AG09309 (cell line): ENCODE measurements around the gene RAB34.

Experiments
- DNase-seq: peaks from one replicate; pipeline ENCODE4 v3.0.0-alpha.2; 2010; ENCODE audit warnings: low read depth
- H3K4me3 ChIP-seq: 2 replicates; pipeline ENCODE4 v1.5.1; 2011; ENCODE audit warnings: mild to moderate bottlenecking, low read depth, low read length, moderate library complexity; ENCODE audit not compliant: control insufficient read depth
- CTCF ChIP-seq: IDR thresholded peaks from 2 replicates; pipeline ENCODE4 v1.5.1; 2011; ENCODE audit warnings: mild to moderate bottlenecking, low read depth, low read length, inconsistent platforms; ENCODE audit not compliant: insufficient read depth, control insufficient read depth; ENCODE audit errors: missing control alignments

The RAB34 gene

GRCh38 chr17:28689011-28689410, 28.7 kb downstream of the RAB34 start:
- DNase-seq = no peak
- TF ChIP-seq CTCF = no peak
- H3K4me3 ChIP-seq = no peak overlapping the region

- no peak for TF ChIP-seq CTCF
- H3K4me3 ChIP-seq = no peak overlapping the region
- no peak for DNase-seq
Measured at GRCh38 chr17:28688481-28688880, 29.2 kb downstream of the RAB34 start.

GRCh38 chr17:28686296-28686695, 31.4 kb downstream of the RAB34 start:
- no peak for DNase-seq
- TF ChIP-seq CTCF = no peak
- no peak overlapping the region for H3K4me3 ChIP-seq

GRCh38 chr17:28685366-28685765, 32.3 kb downstream of the RAB34 start:
- no peak overlapping the region for H3K4me3 ChIP-seq
- no peak for DNase-seq
- no peak for TF ChIP-seq CTCF

GRCh38 chr17:28684963-28685362, 32.7 kb downstream of the RAB34 start:
- no peak for TF ChIP-seq CTCF
- DNase-seq = no peak
- no peak overlapping the region for H3K4me3 ChIP-seq

- TF ChIP-seq CTCF = no peak
- H3K4me3 ChIP-seq = no peak overlapping the region
- no peak for DNase-seq
Measured at GRCh38 chr17:28682655-28683054, 35.0 kb downstream of the RAB34 start.

GRCh38 chr17:28675980-28676379, 41.7 kb downstream of the RAB34 start:
- TF ChIP-seq CTCF = peak; percentile 21
- no peak overlapping the region for H3K4me3 ChIP-seq

More at GRCh38 chr17:28675980-28676379, 41.7 kb downstream of the RAB34 start:
- no peak for DNase-seq
